Right lung (tissue), 5 donors: ENCODE measurements around the gene TAS1R2. TPM values are rescaled to one million over a fixed set of nuclear protein-coding genes. Genes with fewer than 3 reads are reported as not detected.

Experiments
- DNase-seq, 2 donors: peaks; one replicate each; pipeline ENCODE4 v3.0.0-alpha.2; 2013
- polyA plus RNA-seq, 5 donors: library from polyadenylated mRNA; unstranded; fragments of 120-200 nt; gene quantifications; one replicate each; pipeline versions ENCODE4 v1.2.1 to v1.2.3, GENCODE V29; 2013; ENCODE audit warnings: inconsistent platforms in 1 of 5, low replicate concordance in 1 of 5; ENCODE audit not compliant: insufficient read length in 5 of 5, insufficient read depth in 1 of 5

The TAS1R2 gene
- polyA plus RNA-seq, 5 donors: not detected

DNA sequence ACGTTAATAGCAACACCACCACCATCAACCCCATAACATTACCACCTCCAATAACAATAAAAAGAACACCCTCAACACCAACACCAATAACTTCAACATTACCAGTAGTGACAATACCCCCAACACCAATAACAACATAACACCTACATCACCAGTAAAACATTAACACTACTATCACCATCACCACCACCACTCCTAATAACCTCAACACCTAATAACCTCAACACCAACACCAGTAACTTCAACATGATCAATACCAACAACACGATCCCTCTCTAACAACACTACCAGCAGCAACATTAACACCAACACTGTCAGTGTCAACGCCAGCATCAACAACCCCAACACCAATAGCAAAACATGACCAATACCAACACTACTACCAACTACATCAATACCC lies 57.2 kb downstream of the TAS1R2 start:
- DNase-seq: no peak

DNA sequence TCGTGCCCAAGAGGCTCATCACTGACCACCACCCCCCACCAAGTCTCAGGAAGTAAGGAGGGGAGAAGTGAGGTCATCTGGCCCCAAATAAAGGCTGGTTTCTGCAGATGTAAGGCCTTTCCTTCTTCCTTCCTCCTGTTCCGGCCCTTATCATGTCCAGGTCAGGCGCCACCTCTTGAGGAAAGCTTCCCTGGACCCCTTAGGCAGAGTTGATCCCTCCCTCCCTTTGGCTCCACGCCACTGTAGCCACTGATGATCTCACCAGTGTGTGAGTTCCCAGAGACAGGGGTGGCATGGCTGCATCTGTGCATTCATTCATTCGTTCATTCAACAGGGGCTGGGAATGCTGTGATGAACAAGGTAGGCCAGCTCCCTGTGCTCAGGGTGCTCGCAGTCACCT lies 59.2 kb downstream of the TAS1R2 start:
- DNase-seq: no peak

DNA sequence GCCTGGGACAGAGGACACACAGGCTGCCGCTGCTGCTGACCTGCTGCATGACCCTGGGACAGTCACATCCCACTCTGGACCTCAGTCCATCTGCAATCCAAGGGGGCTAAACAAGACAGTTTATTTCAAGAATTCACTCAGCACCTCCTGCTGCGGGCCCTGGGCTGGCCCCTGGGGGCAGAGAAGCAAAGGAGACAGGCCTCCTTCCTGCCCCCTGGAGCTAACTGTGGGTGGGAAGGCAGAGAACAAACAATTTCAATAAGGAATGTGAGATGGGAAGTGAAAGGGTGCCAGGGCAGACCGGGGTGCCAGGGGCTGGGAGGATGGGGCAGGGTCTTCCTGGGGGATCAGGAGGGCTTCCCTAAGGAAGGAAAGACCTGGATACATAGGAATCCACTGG lies 60.0 kb downstream of the TAS1R2 start:
- no peak for DNase-seq

DNA sequence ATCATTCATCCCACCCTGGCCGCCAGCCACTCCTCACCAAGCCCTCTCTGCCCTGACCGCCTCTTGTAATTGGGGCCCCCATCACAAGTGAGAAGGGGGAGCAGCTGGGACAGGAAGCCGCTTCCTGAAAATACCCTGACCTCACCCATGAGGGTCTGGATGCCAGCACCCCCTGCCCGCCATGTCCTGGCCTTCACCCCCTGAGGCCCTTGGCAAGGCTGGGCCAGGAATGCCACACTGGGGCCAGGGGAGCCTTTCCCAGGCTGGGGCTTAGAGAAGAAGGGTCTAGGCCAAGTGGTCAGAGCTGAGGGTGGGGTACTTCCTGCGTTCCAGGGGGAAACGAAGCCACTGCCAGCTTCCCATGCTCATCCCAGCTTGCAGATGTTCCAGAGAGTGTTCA lies 60.5 kb downstream of the TAS1R2 start:
- no peak for DNase-seq

DNA sequence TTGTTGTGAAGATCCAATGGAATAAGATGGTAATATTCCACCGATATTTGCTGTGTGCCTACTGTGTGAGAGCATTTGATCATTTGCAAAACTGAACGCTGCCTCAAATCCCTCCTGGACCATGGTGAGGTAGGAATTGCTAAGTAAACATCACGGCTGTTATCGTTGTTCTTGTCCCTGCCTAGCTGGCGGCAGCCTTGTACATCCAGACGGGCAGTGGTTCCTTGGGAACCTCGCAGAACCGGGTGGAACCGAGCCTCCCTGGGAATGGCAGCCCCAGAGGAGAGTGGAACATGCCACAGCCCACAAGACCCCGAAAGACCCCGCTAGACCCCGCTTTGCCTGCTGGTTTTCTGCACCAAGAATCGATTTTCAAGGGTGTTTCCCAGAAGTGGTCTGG lies 60.9 kb downstream of the TAS1R2 start:
- no peak for DNase-seq

DNA sequence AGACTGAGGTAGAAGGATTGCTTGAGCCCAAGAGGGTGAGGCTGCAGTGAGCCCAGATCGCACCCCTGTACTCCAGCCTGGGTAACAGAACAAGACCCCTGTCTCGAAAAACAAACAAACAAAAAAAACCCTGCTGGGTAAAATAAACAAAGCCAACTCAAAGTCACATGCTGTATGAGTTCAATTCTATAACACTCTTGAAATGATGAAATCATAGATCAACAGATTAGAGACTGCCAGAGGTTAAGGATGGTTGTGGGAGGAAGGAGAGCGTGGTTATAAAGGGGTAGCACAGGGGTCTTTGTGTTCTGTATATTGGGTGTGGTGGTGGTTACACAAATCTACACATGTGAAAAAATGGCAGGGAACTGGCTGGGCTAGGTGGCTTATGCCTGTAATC lies 62.5 kb downstream of the TAS1R2 start:
- no peak for DNase-seq

DNA sequence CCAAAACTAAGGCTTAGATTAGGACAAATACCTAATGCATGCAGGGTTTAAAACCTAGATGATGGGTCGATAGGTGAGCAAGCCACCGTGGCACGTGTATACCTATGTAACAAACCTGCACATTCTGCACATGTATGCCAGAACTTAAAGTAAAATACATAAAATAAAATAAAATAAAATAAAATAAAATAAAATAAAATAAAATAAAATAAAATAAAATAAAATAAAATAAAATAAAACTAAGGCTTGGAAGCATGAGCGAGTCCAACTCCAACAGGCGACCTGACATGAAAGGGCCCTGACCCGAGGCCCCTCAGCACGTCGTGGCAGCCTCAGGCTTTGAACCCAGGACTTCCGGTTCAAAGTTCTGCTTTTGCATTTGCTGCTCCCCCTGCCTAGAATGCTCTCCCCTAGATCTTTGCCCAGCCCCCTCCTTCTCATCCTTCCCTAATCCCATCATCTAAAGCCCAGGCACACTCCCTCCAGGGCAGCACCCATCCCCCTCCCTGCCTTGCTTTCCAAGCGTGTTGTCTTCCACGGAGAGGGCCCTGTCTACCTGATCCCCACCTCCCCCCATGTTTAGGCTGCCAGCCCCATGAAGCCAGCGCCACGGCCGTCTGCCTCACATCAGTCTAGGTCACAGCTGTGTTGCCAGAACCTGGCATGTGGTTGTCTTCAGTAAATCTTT lies 64.3 kb downstream of the TAS1R2 start:
- no peak for DNase-seq

DNA sequence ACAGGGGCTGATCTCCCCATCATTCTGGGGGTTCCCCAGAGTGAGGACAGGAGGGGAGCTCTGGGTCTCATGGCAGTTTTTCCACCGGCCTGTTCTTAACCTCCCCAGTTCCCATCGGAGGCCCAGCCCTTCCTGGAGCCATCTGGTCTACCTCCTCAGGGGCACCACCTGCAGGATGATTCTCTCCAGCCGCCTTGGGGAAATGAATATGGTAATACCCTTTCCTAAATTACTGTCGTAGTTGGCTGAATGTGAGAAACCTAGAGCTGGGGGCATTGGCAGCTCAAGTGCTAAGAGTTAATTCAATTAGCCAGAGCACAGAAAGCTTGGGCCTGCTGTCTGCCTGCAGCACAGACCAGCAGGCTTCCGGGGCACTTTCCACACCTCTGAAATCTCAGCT lies 64.9 kb downstream of the TAS1R2 start:
- no peak for DNase-seq

DNA sequence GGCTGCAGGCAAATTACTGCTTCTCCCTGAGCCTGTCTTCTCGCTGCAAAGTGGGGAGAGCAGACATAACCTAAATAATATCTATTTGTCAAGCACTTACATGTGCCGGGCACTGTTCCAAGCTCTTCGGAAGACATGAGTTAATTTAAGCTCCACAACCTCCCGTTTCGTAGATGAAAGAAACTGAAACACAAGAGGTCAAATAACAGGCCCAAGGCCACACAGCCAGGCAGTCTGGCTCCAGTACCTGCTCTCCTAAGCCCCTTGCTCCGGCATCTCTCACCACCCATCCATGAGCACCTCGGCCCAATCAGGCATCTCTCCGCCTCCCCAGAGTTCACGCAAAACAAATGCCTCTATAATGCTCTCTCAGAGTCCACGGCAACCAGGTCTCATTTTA lies 65.4 kb downstream of the TAS1R2 start:
- peak in 1 of 2 donors; percentile 9 for DNase-seq

DNA sequence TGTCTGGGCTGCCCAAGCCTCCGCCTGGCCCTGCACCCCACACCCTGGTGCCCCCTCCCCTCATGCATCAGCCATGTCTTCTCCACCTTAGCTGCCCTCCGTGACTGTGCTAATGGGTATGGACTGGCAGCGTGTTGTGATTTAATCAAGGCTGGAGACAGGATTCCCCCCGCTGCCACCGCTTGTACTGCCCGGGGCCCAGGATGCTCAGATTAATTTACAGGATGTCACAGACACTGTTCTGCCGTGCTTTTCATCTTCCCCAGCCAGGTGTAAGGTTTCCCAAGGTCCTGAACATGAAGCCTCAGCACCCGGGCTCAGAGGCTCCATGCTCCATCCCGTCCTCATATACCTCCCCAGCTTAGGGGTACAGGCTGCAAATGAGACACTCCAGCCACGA lies 66.3 kb downstream of the TAS1R2 start:
- DNase-seq: no peak

DNA sequence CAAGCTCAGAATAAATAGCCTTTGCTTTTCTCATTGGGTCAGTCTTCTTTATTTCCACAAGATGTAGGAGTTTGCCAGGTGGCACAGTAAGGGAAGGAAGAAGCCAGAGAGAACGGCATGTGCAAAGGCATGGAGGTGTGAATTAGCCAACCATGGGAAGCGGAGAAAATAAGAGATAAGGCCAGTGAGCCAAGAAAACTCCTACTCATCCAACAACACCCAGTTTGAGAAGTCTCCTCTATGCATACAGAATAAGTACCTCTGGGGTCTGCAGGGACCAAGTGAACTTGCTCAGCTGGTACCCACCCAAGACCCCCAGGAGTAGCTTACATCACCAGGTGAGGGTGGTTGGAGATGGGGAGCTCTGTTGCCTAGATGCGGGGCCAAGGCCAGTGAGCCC lies 66.7 kb downstream of the TAS1R2 start:
- no peak for DNase-seq

Other genes starting within 250 kb of the TAS1R2 start
- gene PAX7, start 228.8 kb downstream of the TAS1R2 start, polyA plus RNA-seq: 1 to 10 TPM in 1 of 5 donors, not detected in 4; 2.0 TPM
- 10 to 100 TPM; 14.5 to 23.2 (median 17.7) TPM for gene ALDH4A1, start 42.9 kb upstream of the TAS1R2 start, polyA plus RNA-seq
- gene IFFO2, start 97.0 kb upstream of the TAS1R2 start, polyA plus RNA-seq: 10 to 100 TPM; 13.2 to 25.7 (median 20.4) TPM